ENCODE measurements around the gene NUP62.

Gene NUP62

DNA sequence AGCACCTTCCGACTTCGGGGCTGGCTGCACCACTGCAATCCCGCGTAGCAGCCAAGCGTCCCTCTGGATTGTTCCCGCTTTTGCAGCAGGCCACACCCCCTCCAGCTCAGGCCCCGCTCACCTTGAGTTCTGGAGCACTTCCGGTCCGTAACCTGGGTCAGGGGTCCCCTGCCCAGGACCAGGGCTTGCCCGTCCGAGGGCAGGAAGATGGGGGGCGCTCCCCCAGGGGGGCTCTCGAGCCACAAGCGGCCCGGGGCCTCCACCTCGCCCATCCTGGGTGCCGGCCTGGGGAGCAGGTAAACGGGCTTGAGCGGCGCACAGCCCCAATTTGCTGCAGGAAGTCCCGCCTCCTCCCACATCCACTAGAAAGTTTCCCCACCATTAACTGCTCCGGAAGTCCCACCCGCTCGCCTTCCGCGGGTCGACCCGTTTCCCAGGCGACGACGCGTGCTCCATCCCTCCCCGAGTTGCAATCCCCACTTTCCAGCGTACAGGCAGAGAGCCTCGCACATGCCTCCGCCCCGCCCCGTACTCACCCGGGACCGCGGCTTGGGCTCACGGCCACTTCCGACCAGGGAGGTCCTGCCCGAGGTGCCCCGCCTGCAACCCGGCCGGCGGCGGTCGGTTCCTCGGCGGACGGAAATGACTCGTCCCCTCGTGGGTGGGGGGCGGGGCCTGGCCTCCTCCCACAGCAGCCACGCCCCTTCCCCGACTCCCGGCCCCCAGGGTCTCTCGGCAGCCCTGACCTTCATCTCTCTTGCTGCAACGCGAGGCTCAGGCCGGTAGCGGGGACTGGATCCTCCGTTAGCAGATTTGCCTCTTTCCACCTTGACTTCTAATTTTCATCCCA is 62.1 kb downstream of the NUP62 start, which contains the start of gene PNKP:
Gene PNKP, minus strand, starts transcription at position 644 of the 850 bp plus-strand sequence. Its CDS starts 372 bp downstream, at position 272.
- peak; percentile 77 for DNase-seq (ENCODE audit: low spot score)
- FAIRE-seq = peak; percentile 4

DNA sequence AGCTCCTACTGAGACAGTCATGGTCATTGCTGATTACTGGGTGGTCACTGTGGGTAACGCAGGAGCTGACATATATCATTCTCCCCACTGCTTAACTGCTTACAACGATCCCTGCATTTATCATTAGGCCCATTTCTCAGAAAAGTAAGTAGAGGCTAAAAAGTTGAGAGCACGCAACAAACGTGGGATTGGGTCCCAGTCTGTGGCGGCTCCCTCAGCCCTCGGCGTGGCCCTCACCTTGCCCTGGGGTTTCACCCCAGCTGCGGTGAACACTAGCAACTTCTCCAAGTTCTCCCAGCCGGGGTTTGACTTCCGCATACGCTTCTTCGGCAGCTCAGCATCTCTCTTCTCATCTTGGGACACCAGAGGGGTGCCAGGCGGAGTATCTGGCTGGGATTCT is 64.4 kb downstream of the NUP62 start:
- no peak for FAIRE-seq

DNA sequence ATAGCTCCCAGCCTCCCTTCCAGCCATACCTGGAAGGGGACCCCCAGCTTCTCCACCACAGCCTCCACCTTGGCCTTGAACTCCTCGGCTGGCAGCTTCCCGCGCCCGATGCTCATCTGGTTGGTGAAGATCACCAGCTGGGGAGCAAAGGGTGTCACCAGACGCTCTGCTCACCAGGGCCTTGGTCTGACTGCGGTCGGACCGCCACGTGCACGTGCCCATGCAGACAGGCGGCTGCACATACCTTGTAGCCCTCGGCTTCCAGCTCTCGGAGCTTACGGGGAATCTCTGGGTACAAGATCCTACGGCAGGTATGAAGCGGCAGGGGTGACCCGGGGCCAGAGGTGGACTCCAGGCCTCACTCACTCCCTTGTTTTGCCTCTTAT is 65.4 kb downstream of the NUP62 start:
- no peak for FAIRE-seq
- no peak for DNase-seq (ENCODE audit: low spot score)

More for the DNA sequence above, 64.4 kb downstream of the NUP62 start:
- no peak for DNase-seq (ENCODE audit: low spot score)

GRCh38 chr19:49863254-49863934 is 65.9 kb downstream of the NUP62 start:
- DNase-seq (ENCODE audit: low spot score) (no peak), FAIRE-seq (no peak)

DNA sequence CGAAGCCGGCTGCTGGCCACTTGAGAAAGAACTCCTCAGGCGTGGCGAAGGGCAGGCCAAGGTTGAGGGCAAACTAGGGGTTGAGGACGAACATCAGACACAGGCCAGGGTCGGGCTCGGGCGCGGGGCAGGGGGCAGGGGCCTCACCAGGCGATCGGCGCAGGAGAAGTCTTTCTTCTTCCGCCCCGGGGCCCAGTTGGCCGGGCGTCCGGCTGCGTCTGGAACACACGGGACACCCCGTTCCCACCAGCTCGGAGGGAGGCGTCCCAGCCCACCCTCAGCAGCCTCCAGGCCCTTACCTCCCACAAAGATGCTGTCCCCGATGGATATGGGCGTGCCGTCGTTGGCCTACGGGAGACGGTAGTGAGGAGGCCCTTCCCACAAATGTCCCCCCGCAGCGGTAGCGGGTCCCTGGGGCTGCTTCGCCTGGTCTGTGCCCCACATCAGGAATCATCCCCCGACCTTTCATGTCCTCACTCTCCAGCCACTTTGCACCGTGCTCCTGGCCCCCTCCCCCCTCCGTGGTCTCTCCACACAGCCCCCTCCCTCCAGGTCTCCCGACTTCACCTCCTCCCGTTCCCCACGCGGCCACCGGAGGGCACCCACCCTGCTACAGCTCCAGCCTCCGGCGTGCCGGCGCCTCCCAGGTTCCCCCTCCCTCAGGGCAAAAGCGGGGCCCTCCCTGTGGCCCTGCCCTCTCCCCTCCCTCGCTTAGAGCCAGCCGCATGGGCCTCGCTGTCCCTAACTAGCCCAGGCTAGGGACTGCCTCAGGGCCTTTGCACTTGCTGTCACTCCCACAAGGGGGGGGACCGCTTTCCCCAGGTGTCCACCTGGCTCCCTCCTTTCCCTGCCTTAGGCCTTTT is 66.7 kb downstream of the NUP62 start:
- no peak for FAIRE-seq
- DNase-seq (ENCODE audit: low spot score) = no peak

DNA sequence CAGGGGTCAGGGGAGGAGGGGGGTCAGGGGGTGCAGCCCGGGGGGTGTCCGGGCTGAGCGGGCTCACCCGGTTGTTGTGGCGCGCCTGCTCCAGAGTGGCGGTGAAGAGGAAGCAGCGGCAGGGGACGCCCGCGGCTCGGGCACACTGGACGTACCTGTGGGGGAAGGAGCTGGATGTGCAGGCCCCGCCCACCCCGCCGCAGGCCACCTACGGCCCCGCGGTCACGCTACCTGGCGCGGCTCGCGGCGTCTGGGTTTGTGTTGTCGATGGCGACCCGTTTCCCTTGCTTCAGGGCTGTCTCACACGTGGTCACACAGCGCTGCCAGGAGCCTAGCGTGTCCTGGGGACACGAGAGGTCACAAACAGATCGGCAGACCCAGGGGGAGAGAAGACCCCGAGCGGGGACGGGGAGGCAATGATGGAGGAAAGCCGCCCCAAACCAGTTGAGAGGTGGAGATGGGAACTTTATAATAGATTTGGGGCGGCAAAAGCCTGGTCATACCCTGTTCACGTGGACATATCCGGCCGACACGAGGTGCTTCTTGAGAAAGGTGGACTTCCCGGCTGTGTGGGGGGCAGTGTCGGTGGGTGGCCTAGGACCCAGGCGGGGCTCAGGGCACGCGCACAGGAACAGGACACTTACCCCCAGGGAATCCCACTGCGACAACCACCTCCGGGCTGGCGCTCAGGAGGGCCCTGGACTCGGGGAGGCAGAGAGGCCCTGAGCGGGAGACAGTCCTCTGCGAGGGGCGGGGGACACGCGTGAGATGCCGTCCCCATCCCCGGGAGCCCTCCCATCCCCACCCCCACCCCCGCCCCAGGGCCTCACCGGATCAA is 67.5 kb downstream of the NUP62 start:
- FAIRE-seq = no peak

GRCh38 chr19:49861107-49861506 is 68.2 kb downstream of the NUP62 start:
- FAIRE-seq (no peak), DNase-seq (ENCODE audit: low spot score) (no peak)

More for the DNA sequence above, 67.5 kb downstream of the NUP62 start:
- DNase-seq (ENCODE audit: low spot score) = no peak

DNA sequence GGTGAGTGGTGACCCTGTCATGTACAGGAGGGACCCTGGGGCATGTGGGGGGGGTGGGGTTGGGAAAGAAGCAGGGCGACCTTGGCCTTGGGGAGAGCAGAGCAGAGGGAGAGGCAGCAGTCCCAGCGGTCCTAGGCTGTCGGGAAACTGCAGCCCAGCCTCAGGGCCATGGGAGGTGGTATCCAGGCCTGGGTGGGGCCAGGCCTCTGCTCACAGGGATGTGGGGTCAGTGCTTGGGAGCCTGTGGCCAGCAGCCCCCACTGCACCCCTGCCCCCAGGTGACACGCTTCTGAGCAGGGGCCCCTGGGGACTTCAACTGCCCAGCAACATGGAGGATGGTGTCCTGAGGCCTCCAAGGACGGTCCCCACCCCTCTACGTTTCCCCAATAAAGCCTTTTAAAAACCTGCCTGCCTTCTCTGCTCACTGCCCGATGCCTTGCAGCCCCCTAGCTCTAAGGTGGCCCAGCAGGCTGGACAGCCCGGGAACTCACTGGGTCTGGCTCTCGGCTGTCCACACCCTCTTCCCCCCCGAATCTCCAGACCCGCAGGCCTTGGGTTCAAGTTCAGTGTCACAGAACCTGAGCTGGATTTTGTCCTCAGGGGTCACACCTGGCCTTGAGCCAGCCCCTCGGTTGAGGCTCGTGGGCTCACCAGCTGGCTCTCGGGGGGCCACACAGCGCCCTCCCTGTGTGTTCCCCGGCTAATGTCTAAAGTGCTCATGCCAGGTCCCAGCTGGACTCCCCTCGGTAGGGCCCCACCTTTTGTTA is 68.8 kb downstream of the NUP62 start:
- FAIRE-seq = no peak
- DNase-seq (ENCODE audit: low spot score) = no peak

DNA sequence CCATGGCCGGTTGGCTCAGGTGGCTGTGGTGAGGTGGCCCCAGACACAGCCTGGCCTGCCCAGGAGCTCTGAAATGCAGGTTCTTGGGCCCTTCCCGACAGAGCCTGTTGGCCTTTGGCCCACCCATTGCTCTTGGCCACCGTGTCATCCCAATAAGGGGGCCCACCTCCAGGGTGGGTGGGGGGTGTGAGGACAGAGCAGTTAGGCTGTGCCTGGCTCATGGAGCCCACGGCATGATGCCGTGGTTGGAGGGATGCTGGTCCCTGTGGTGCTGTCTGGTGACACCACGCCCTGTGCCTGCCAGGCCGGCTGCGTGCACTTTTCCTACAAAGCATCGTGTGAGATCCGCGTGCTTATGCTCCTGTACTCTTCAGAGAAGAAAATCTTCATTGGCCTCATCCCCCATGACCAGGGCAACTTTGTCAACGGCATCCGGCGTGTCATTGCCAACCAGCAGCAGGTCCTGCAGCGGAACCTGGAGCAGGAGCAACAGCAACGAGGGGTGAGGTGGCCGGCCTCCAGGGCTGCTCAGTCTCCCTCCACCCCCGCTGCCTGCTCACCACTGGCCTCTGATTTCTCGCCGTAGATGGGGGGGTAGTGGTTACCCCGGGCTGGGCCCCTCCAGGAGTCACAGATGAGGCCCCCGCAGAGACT is 69.5 kb downstream of the NUP62 start:
- DNase-seq (ENCODE audit: low spot score) = no peak
- no peak for FAIRE-seq

DNA sequence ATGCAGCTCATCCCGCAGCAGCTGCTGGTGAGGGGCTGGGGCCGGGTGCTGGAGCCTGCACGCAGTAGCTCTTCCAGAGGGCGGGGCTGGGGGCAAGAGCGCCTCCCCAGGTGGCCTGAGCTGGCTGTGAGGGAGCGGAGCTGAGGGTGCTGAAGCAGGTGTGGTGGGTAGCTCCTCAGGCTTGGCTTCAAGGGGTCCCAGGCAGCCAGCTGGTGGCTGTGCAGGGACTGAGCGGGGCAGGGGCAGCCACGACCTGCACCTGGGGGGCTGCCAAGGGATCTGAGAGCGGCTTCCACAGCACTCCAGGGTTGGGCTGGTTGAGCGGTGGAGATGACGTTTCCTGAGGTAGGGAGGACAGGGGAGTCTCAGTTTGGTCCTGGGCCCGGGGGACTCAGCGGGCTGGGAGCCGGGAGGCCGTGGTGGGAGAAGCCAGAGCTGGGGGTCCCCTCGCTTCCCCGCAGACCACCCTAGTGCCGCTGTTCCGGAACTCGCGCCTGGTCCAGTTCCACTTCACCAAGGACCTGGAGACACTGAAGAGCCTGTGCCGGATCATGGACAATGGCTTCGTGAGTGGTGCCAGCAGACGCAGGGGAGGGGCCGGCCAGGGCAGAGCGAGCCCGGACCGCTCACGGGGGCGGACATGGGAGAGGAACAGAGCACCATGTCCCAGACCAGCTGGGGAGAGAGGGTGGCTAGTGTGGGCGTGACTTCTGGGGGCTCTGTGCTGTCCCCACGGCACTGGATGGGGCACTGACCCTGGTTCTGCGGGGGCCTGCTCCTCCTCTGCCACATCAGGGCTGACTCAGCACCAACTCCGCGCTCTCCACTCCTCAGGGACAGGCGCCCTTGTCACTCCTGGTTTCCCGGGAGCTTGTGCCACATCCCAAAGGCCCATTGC is 71.0 kb downstream of the NUP62 start:
- DNase-seq (ENCODE audit: low spot score) = peak; percentile 53
- FAIRE-seq = no peak

DNA sequence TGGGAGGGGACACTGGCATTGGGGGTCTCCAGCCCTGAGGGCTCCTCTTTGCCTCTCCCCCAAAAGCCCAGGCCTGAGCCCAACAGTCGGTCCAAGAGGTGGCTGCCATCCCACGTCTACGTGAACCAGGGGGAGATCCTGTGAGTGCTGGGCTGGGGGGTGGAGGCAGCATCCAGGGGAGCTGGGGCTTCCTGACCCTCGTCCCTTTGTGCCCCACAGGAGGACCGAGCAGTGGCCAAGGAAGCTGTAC is 71.5 kb downstream of the NUP62 start:
- FAIRE-seq (no peak), DNase-seq (ENCODE audit: low spot score) (no peak)

GRCh38 chr19:49857061-49857837 is 72.1 kb downstream of the NUP62 start:
- FAIRE-seq (no peak), DNase-seq (ENCODE audit: low spot score) (no peak)

Measured in RCC 7860 (cell line).